HG02588 (cell line): ENCODE measurements around the gene DLG5.

Experiments used
- ATAC-seq: cut with Tn5 transposase; IDR thresholded peaks from one replicate; pipeline ENCODE4 v1.9.1; 2021; ENCODE audit warnings: mild to moderate bottlenecking, moderate library complexity; ENCODE audit not compliant: unreplicated experiment

The DLG5 gene

GRCh38 chr10:77823811-77824542 is 102.6 kb downstream of the DLG5 start:
- ATAC-seq = no peak

GRCh38 chr10:77821551-77821950 is 105.0 kb downstream of the DLG5 start:
- no peak for ATAC-seq

GRCh38 chr10:77821036-77821435 is 105.5 kb downstream of the DLG5 start:
- no peak for ATAC-seq

- no peak for ATAC-seq
These were observed 106.2 kb downstream of the DLG5 start for GRCh38 chr10:77820349-77820748.

- ATAC-seq = no peak
These were observed 107.1 kb downstream of the DLG5 start for GRCh38 chr10:77819210-77820112.

- no peak for ATAC-seq
These were observed 108.2 kb downstream of the DLG5 start for GRCh38 chr10:77818378-77818777.

GRCh38 chr10:77817541-77817940 is 109.0 kb downstream of the DLG5 start:
- no peak for ATAC-seq

- no peak for ATAC-seq
These were observed 110.2 kb downstream of the DLG5 start for GRCh38 chr10:77816311-77816710.

GRCh38 chr10:77812741-77813140 is 113.8 kb downstream of the DLG5 start:
- no peak for ATAC-seq

GRCh38 chr10:77811831-77812430 is 114.6 kb downstream of the DLG5 start:
- no peak for ATAC-seq

- ATAC-seq = no peak
These were observed 115.9 kb downstream of the DLG5 start for GRCh38 chr10:77810446-77811335.

GRCh38 chr10:77809336-77809735 is 117.2 kb downstream of the DLG5 start:
- no peak for ATAC-seq

- no peak for ATAC-seq
These were observed 118.8 kb downstream of the DLG5 start for GRCh38 chr10:77807706-77808105.

- no peak for ATAC-seq
These were observed 119.9 kb downstream of the DLG5 start for GRCh38 chr10:77806511-77807157.

- ATAC-seq = no peak
These were observed 120.9 kb downstream of the DLG5 start for GRCh38 chr10:77805676-77806075.

GRCh38 chr10:77804371-77804770 is 122.2 kb downstream of the DLG5 start:
- ATAC-seq = no peak

GRCh38 chr10:77801474-77802161 is 124.9 kb downstream of the DLG5 start:
- ATAC-seq = peak; percentile 80

GRCh38 chr10:77800738-77801266 is 125.8 kb downstream of the DLG5 start:
- peak; percentile 3 for ATAC-seq

GRCh38 chr10:77800320-77800719 is 126.2 kb downstream of the DLG5 start:
- no peak for ATAC-seq
